ENCODE data around the gene RRBP1.

RRBP1 gene

GRCh38 chr20:17678295-17678694, 3.7 kb downstream of the RRBP1 start:
- H3K27ac Mint-ChIP-seq, result peak overlapping the region in 1 of 2 donors; percentile 33
- H3K4me3 Mint-ChIP-seq, result no peak overlapping the region
- DNase-seq, result no peak
- peaks cover 1% of the 10 kb centered on the region for H3K27me3 Mint-ChIP-seq
- no peaks in the 10 kb centered on the region for H3K9me3 Mint-ChIP-seq
- peaks cover 32% of the 10 kb centered on the region for H3K4me1 Mint-ChIP-seq
- ATAC-seq, result no peak

DNA sequence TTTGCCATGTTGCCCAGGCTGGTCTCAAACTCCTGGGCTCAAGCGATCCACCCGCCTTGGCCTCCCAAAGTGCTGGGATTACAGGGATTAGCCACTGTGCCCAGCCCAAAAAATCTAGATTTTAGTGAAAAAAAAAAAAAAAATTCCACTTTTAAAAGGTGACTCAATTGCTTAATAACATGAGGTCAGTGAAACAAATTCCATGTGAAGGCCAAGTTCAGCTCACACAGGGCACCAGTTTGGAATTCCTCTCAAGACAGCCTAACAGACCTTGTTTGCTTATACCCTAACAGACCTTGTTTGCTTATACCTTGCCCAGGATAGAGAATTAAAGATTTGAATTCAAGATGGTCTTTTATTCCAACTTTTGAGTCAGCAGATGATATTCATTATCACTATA, 5.1 kb downstream of the RRBP1 start:
- DNase-seq (no peak), ATAC-seq (no peak)
- Mint-ChIP-seq H3K27ac (no peak overlapping the region), H3K4me3 (no peak overlapping the region), H3K9me3 (no peaks in the 10 kb centered on the region), H3K27me3 (no peaks in the 10 kb centered on the region), H3K4me1 (peaks cover 24% of the 10 kb centered on the region)

DNA sequence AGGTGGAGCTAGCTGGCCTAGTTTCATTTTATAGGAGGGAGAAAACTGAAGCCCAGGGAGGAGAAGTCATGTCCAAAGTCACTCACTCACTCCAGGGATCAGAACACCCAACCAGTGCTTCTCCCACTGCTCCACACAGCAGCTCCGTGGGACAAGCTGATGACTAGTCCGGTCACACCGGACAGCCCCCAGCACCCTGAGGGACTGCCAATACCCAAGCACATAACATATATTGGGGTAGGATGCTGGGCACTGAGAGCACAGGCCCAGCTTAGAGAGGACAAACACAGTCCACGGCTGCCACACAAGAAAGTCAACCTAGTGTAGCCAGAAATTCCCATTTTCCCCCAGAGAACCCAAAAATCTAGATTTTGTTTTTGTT, 5.7 kb downstream of the RRBP1 start:
- ATAC-seq (no peak), DNase-seq (no peak)
- peaks cover 29% of the 10 kb centered on the region for H3K4me1 Mint-ChIP-seq
- H3K9me3 Mint-ChIP-seq, result no peaks in the 10 kb centered on the region
- H3K27me3 Mint-ChIP-seq, result no peaks in the 10 kb centered on the region
- H3K27ac Mint-ChIP-seq, result no peak overlapping the region
- H3K4me3 Mint-ChIP-seq, result no peak overlapping the region

DNA sequence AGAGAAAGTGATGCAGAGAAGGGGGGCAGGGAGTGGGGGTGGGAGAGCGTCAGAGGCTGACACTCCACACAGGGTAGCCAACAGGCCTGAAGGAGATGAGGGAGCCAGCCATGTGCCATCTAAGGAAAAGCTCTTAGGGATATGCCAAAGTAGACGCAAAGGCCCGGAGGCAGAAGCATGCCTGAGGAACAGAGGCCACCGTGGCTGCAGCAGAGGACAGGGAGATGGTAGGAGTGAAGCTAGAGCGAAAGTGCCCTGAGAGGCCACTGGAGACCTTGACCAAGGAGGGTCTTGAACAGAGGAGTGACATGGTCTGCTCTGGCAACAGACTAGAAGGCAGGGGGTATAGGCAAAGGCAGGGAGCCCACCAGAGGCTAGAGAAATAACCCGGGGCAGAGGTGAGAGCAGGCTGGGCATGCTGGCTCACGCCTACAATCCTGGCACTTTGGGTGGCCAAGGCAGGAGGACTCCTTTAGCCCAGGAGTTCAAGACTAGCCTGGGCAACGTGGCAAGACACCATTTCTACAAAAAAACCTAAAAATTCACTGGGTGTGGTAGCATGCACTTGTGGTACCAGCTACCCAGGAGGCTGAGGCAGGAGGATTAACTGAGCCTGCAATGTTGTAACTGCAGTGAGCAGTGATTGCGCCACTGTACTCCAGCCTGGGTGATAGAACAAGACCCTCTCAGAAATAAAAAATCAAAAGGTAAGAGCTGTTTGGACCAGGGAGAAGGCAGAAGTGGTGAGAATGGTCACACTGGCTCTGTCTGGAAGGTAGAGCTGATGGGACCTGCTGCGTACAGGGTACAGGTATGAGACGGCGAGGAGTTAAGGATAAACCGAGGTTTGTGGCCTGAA, 6.3 kb downstream of the RRBP1 start:
- Mint-ChIP-seq H3K27me3 (no peaks in the 10 kb centered on the region), H3K4me1 (peaks cover 28% of the 10 kb centered on the region), H3K9me3 (no peaks in the 10 kb centered on the region), H3K27ac (no peak overlapping the region), H3K4me3 (no peak overlapping the region)
- no peak for ATAC-seq
- DNase-seq, result no peak

GRCh38 chr20:17674722-17675518, 7.1 kb downstream of the RRBP1 start:
- Mint-ChIP-seq H3K27ac (no peak overlapping the region), H3K4me1 (peaks cover 20% of the 10 kb centered on the region), H3K4me3 (no peak overlapping the region), H3K9me3 (no peaks in the 10 kb centered on the region), H3K27me3 (no peaks in the 10 kb centered on the region)
- DNase-seq (no peak), ATAC-seq (no peak)

- ATAC-seq (no peak), DNase-seq (no peak)
- Mint-ChIP-seq H3K9me3 (no peaks in the 10 kb centered on the region), H3K4me3 (no peak overlapping the region), H3K27ac (no peak overlapping the region), H3K4me1 (peaks cover 15% of the 10 kb centered on the region), H3K27me3 (no peaks in the 10 kb centered on the region)
These were observed 9.0 kb downstream of the RRBP1 start for GRCh38 chr20:17673084-17673483.

DNA sequence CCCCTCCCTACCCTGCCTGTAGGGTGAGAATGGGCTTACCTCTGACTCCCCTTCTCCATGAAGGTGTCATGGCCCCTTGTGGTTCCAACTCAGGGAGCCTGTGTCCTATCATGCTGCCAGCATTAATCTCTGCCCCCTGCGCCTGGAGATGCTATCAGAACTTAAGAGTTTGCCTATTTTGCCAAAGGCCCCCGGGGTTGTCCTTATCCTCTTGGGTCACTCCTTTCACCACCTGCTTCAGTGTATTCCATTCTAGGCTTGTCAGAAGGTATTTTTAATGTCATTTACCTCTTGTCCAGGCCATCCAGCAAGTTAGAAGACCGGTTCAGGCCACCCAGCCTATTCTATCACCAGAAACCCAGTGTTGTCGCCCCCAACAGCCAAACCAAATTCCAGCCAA, 10.5 kb downstream of the RRBP1 start:
- H3K27ac Mint-ChIP-seq, result peak overlapping the region in 1 of 2 donors; percentile 30
- no peak overlapping the region for H3K4me3 Mint-ChIP-seq
- H3K27me3 Mint-ChIP-seq, result no peaks in the 10 kb centered on the region
- H3K9me3 Mint-ChIP-seq, result no peaks in the 10 kb centered on the region
- H3K4me1 Mint-ChIP-seq, result peaks cover 17% of the 10 kb centered on the region
- DNase-seq (no peak), ATAC-seq (no peak)

DNA sequence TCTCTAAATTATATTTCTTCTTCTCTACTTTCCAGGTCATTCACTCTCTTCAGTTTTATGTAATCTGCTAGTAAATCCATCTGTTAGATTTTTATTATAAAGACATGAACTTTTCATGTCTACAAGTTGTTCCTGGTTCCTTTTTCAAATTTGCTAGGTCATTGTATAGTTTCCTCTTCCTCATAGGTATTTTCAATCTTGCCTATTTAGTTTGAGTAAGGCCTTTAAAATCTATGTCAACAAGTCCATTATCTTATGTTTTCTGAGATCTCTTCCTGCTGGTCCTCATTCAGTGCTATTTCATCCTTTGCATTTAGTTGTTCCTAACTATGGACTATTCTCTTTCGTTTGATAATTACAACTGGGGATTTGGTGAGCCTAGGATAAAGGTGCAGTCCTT, 11.0 kb downstream of the RRBP1 start:
- DNase-seq (no peak), ATAC-seq (no peak)
- Mint-ChIP-seq H3K27me3 (no peaks in the 10 kb centered on the region), H3K9me3 (no peaks in the 10 kb centered on the region), H3K27ac (no peak overlapping the region), H3K4me1 (peaks cover 22% of the 10 kb centered on the region), H3K4me3 (no peak overlapping the region)

DNA sequence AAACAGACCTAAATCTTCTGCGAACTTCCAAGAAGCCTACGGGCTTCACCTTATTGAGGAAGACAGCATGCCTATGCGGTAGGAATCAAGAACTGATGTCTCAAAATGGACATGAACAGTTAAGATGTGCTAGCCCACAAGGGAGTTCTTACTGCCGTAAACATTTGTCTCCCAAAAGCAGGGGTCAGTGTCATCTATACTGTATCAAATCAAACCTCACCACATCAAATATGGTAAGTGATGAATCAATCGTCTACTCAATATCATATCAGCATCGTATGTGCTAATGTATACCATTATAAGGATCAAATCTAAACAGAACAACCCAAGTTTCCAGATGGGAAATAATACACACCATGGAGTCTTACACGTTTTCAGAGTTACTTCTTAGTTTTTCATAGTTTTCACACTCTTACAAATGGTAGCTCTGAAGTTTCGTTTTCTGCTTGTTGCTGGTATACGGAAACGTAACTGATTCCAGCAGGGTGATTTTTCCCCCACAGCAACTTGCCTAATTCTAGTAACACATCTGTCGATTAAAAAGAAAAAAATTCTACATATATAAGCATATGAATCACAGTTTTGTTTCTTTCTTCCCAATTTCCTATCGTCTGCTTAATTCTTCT, 12.6 kb downstream of the RRBP1 start:
- no peaks in the 10 kb centered on the region for H3K27me3 Mint-ChIP-seq
- DNase-seq (no peak), ATAC-seq (no peak)
- no peak overlapping the region for H3K4me3 Mint-ChIP-seq
- no peak overlapping the region for H3K27ac Mint-ChIP-seq
- peaks cover 38% of the 10 kb centered on the region for H3K4me1 Mint-ChIP-seq
- H3K9me3 Mint-ChIP-seq, result no peaks in the 10 kb centered on the region

DNA sequence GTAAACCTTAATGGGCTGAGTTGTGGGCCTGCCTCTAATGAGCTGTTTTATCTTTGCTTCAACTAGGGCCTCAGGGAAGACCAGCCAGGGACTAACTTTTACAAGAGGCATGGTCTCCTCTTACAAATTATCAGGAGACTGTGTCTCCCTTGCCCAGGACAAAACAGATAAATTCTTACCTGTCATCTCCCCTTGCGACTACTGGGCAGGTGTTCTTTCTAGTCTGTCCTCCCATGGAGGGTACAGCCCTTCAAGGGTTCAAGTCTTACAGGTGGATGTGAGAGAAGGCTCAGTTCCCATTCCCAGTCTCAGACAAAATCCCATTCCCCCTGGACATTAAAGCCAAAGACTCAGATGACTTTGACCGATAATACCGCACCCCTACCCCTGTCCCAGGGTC, 13.6 kb downstream of the RRBP1 start:
- Mint-ChIP-seq H3K9me3 (no peaks in the 10 kb centered on the region), H3K27ac (no peak overlapping the region), H3K4me1 (peaks cover 41% of the 10 kb centered on the region), H3K27me3 (no peaks in the 10 kb centered on the region), H3K4me3 (no peak overlapping the region)
- ATAC-seq (no peak), DNase-seq (no peak)

DNA sequence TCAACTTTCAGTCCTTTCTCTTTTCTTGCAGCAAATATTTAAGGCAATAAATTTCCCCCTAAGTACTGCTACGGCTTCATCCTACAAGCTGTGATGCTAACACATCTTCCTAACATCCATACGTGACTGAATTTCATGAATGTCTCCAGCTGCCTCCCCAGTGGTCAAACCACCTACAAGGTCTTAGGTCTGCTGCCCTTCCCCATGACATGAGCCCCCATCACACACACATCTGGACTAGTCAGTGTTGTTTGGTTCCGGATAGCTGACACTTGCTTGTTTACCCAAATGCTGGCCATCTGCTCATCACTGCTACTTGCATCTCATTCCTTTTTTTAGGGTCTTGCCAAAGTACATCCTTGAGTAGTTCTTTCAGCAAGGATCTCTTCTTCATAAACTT, 14.6 kb downstream of the RRBP1 start:
- DNase-seq (no peak), ATAC-seq (no peak)
- no peaks in the 10 kb centered on the region for H3K27me3 Mint-ChIP-seq
- no peak overlapping the region for H3K27ac Mint-ChIP-seq
- no peak overlapping the region for H3K4me3 Mint-ChIP-seq
- peaks cover 49% of the 10 kb centered on the region for H3K4me1 Mint-ChIP-seq
- H3K9me3 Mint-ChIP-seq, result no peaks in the 10 kb centered on the region

GRCh38 chr20:17666481-17666880, 15.6 kb downstream of the RRBP1 start:
- no peak for DNase-seq
- Mint-ChIP-seq H3K27ac (no peak overlapping the region), H3K4me1 (peaks cover 55% of the 10 kb centered on the region), H3K9me3 (no peaks in the 10 kb centered on the region), H3K27me3 (no peaks in the 10 kb centered on the region), H3K4me3 (no peak overlapping the region)
- no peak for ATAC-seq

DNA sequence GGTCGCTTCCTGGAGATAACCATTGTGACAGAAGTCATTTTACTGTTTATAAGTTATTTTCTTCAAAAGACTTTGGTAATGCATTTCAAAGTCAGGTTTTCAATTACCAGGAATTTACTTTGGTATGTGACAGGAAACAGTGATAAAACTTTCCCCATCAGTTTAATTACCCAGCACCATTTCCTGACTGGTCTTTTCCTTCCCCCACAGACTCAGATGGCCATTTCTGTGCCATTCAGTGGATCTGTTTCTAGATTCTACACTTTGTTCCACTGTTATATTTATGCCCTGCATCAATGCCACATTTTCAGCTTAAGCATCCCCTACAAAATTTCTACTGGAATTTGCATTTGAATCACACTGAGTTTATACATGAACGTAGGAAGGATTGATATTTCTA, 16.3 kb downstream of the RRBP1 start:
- Mint-ChIP-seq H3K9me3 (no peaks in the 10 kb centered on the region), H3K27ac (no peak overlapping the region), H3K4me3 (peak overlapping the region; percentile 25 to 63), H3K4me1 (peaks cover 56% of the 10 kb centered on the region), H3K27me3 (no peaks in the 10 kb centered on the region)
- ATAC-seq (no peak), DNase-seq (no peak)

- DNase-seq (peak in 1 of 2 donors; percentile 34), ATAC-seq (peak; percentile 92)
- Mint-ChIP-seq H3K27ac (peak overlapping the region in 1 of 2 donors; percentile 96), H3K27me3 (no peaks in the 10 kb centered on the region), H3K4me1 (peaks cover 63% of the 10 kb centered on the region), H3K9me3 (peaks cover 0 to 9% of the 10 kb centered on the region in 2 donors), H3K4me3 (peak overlapping the region; percentile 46 to 81)
These were observed 17.9 kb downstream of the RRBP1 start for GRCh38 chr20:17664025-17664633.

GRCh38 chr20:17663486-17663885, 18.6 kb downstream of the RRBP1 start:
- Mint-ChIP-seq H3K4me1 (peaks cover 63% of the 10 kb centered on the region), H3K27ac (no peak overlapping the region), H3K9me3 (peaks cover 0 to 14% of the 10 kb centered on the region in 2 donors), H3K27me3 (no peaks in the 10 kb centered on the region), H3K4me3 (no peak overlapping the region)
- ATAC-seq, result no peak
- no peak for DNase-seq

GRCh38 chr20:17663040-17663399, 19.0 kb downstream of the RRBP1 start:
- H3K4me3 Mint-ChIP-seq, result no peak overlapping the region

More at GRCh38 chr20:17663040-17663399, 19.0 kb downstream of the RRBP1 start:
- Mint-ChIP-seq H3K4me1 (peaks cover 63% of the 10 kb centered on the region), H3K27me3 (no peaks in the 10 kb centered on the region), H3K9me3 (peaks cover 0 to 14% of the 10 kb centered on the region in 2 donors), H3K27ac (no peak overlapping the region)
- ATAC-seq, result no peak
- DNase-seq, result no peak

All from stimulated activated naive CD8-positive, alpha-beta T cell treated with anti-CD3 and anti-CD28 coated beads, Interleukin-15, amount 100 ng/mL, for 72 hours (primary cell).